Ramos (cell line): ENCODE results near the gene OR4S2.

Experiments used
- in situ Hi-C: fragments of 300-500 bp; cut with MboI; formaldehyde crosslinking; loops from one replicate; pipeline ENCODE4 v1.14.3; 2022; ENCODE audit warnings: low sequenced_read_pairs; ENCODE audit not compliant: unreplicated experiment

Gene OR4S2, protein sequence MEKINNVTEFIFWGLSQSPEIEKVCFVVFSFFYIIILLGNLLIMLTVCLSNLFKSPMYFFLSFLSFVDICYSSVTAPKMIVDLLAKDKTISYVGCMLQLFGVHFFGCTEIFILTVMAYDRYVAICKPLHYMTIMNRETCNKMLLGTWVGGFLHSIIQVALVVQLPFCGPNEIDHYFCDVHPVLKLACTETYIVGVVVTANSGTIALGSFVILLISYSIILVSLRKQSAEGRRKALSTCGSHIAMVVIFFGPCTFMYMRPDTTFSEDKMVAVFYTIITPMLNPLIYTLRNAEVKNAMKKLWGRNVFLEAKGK

DNA sequence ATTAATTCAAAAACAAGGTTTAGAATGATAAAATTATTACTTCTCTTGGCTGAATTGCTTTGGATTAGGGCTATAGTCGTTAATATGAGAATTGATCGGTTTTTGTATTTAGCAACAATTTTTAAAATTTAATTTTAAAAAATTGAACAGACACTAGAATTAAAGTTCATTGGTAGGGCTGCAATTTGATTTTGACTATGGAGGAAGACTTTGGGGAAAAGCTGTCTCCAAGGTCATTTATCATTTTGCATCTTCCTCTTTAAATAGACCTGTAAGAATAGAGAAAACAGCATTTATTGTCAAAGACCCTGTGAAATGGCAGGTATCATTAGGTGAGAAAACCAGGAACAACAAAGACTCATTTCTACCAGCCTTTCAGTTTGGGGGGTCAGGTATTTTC is at the start of gene OR4S2:
Gene OR4S2, plus strand, starts transcription at position 301 of the 400 bp plus-strand sequence. CDS start 2,577 bp downstream, outside the sequence.
- in situ Hi-C loops, result no loop called here

DNA sequence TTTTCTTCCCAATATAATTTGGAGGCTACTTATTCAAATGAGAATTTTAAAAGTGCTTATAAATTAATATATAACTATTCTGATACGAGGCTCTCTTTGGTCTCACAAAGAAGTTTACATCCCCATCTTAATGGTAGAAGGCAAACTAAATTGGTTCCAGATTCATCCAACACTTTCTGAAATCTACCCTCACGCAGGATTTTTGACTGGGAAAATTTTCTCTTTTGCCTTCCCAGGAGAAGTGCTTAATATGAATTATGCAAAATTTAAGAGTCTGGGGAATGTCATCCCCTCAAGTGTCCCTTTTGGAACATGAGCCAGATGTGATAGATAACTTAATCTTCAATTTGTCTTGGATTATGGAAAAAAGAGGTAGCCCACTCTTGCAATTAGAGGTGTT is 40.6 kb upstream of the OR4S2 start, which contains the start of gene OR4C11:
Gene OR4C11, minus strand, starts transcription at position 101 of the 400 bp plus-strand sequence. CDS start 3,272 bp downstream, outside the sequence.
- in situ Hi-C loops, result no loop called here

DNA sequence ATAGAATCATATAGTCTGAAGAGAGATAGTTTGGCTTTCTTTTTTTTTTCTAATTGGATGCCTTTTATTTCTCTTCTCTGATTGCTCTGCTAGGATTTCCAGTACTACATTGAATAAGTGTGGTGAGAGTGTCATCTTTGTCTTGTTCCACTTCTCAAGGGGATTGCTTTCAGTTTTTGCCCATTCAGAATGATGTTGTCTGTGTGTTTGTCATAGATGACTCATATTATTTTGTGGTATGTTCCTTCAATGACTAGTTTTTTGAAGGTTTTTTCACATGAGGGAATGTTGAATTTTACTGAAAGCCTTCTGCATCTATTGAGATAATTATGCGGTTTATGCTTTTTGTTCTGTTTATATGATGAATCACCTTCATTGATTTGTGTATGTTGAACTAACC is 23.6 kb upstream of the OR4S2 start:
- in situ Hi-C loops, result no loop called here

DNA sequence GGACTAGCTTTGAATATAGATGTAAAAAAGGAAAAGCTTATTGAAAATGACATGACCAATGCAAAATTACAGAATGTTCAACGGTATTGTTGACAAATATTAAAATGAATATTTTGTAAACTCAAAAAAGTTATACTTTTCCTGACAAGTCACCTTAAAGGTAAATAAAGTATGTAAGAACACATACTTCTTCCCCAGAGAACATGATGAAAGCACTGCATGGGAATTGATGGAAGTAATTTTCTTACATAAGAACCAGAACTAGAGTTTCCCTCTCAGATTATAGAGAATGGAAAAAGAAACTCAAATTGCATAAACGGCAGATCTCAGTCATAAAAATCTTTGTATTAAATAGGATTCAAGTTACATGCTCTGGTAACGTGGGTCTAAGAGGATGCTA is 13.3 kb upstream of the OR4S2 start, which contains the start of gene OR4P4:
Gene OR4P4, plus strand, starts transcription at position 301 of the 400 bp plus-strand sequence.
- in situ Hi-C loops, result no loop called here

DNA sequence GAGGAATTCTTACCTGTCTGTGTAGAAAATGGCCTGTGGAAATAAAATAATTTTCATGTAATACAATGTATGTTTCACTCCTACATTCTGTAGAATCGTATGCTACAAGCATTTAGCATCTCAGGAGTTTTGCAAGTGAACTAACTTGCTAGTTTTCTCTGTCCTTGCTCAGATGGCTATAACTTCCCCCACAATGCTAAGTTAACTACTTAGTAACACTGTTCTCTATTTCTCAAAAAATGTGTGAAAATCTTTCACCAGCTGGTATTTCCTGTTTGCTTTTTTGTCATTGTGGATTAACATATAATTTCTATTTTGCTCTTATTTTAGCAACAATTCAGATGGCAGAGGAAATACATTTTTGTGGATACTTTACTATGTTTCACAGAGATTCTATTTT is 4.4 kb downstream of the OR4S2 start:
- in situ Hi-C loops, result no loop called here

DNA sequence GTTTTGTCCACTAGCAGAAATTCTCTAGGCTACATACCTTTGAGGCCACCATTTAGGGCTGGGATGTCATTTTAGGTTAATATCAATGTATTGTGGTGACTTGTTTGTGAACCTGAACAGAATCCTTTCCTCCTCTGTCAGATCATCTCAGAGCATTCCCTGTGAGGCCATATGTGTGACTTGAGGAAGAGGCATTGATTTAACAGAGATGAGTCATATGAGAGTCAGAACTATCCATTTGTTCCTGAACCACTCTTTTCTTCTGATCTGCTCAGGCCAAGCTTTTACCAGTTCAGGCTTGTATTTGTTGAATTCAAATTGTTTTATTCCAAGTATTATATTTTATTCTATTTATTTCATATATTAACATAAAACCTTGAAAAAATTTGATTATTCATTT is 7.0 kb downstream of the OR4S2 start:
- in situ Hi-C loops, result no loop called here

DNA sequence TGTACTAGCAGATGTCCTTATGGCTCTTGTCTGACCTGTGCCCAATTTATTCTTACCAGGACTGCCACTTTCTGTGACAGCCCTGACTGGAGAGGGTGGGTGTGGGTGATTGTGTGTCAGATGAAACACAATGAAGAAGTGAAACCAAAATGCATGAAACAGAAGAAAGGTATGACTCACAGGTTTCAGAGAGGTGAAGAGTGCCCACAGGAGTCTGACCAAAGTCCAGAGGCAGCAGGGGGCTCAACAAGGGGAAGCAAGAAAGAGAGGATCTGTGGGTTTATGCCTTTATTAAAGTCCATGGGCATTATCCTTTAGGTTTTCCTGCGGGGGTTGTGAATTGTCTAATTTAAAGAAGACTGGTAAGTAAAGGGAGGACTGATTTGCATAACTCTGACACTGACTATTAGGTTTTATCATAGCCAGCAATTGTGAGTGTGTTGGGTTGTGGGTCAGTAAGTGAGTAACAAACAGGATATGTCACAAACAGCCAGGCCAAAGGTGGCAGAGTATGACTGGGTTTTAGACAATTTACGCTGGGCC is 10.0 kb downstream of the OR4S2 start:
- in situ Hi-C loops, result no loop called here

DNA sequence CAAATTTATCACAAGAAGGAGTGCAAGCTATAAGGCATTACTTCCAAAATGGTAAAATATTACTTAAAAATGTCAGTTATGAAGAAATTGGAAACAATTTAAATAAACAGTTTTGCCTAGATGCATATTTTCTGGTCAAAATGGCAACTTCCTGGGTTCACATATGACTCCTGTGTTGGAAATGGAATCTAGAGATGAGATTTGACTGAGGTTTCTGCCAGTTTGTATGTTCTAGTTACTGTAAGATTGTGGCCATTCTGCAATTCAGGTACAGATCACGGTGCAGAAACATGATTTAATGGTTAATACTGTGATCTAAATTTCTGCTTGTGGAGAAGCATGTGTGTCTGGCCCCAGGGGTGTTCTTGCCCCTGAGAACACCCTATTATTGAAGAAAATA is 10.5 kb downstream of the OR4S2 start:
- in situ Hi-C loops, result no loop called here

DNA sequence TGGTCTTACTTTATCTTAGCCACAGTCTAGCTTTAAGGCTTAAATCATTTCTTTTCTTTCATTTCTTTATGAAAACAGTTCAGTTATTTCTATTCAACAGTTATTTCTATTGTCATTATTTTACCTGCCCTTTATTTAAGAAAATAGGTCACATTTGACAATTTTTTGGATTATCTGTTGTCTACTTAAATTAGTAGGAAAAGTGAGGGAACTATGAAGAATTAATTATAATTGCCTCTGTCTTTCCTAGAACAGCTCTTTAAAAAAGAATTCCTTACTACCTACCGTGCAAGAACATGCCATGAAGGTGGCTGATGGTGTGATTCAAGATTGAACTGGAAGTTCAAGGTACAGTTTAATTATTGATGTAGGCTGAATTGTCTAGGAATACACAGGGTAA is 13.8 kb downstream of the OR4S2 start, which contains the start of gene OR4C6:
Gene OR4C6, plus strand, starts transcription at position 301 of the 400 bp plus-strand sequence. CDS start 2,966 bp downstream, outside the sequence.
- in situ Hi-C loops, result no loop called here

DNA sequence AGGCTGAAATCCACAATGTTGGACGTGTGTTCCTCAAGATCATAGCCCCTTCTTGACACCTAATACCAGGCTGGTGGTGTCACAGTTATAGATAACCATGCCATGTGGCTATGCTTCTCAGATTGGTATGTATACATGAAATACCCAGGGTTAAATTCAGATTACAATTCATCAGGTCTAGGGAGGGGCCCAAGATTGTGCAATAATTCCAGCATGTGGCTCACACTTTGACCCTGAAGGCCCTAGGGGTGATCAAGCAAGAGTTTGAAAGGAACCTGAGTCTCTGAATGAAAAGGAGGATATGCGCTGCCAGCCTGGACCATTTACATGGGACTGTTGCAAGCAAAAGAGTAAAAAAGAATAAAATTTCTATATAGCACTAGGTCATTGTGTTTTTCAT is 21.2 kb downstream of the OR4S2 start:
- in situ Hi-C loops, result no loop called here

DNA sequence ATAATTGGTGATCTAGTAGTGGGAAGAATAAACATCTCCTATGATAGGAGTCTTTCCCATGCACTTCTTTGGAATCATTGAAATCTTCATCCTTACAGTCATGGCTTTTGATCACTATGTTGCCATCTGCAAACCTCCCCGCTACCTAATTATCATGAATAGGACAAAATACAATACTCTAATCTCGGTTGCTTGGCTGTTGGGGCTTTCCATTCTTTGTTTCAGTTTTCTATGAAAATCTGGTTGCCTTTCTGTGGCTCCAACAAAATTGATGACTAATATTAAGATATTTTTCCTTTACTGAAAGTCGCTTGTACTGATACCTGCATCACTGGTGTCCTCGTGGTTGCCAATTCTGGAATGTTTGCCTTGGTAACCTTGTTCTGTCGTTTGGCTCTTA is 25.7 kb downstream of the OR4S2 start:
- in situ Hi-C loops, result no loop called here

DNA sequence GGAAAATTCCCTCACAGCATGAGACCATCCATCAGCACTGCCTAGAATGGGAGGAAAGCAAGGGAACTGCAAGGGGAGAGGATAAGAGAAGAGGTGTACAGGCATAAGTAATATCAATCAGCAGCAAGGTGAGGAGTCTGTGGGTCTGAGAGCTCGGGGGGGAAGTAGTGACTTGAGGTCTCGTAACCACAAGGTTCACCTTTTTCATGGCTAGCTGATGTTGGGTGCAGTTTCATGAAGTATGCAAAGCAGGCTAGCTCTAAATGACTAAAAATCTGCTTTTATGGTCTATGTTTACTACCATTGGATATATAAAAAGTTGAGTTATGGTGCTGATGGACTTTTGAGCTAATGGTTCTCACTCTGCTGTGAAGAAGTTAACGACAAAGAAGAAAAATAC is 49.7 kb downstream of the OR4S2 start:
- in situ Hi-C loops, result no loop called here

DNA sequence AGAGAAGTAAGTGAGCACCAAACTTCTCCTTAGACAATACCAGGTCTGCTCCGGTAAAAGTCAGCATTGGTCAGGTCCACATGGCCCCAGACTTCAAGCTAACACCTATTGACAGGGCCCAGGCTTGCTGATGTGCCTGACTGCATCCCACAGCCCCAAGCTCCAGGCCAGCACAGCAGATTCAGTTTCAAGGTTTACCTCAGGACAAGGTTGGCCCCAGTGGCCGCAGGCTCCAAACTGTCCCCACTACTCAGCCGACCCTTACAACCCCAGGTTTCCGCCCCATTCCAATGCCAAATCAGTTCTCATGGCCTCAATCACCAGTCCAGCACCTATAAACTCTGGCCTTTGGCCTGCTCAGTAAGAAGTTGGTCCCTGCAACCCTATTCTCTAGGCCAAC is 53.3 kb downstream of the OR4S2 start:
- in situ Hi-C loops, result loop anchor here (25.0 kb wide), 1 partner anchor 1086 kb away; no protein-coding TSS in a partner anchor
